HepG2 (cell line): Measurements from ENCODE around the gene DUSP22. TPM values are rescaled to one million over a fixed set of nuclear protein-coding genes. Genes with fewer than 3 reads are reported as not detected.

ENCODE experiments used
- GABPA ChIP-seq, 2 experiments: IDR thresholded peaks; 2 replicates each; pipeline ENCODE4 v1.6.1; 2011 to 2016; ENCODE audit warnings: low read depth in 2 of 2, low read length in 1 of 2, missing biosample characterization in 1 of 2, missing genetic modification characterization in 1 of 2
- GMEB2 ChIP-seq: IDR thresholded peaks from 2 replicates; pipeline ENCODE4 v1.6.1; 2016; ENCODE audit warnings: missing biosample characterization, missing genetic modification reagents, low read depth
- HNF4G ChIP-seq, 2 experiments: sonication (generic) in 1 of 2; formaldehyde crosslinking in 1 of 2; IDR thresholded peaks; 2 replicates each; pipeline versions ENCODE4 v1.4.0 to v1.6.1; 2011 to 2020; ENCODE audit warnings: borderline replicate concordance in 2 of 2, low read depth in 2 of 2, mild to moderate bottlenecking in 2 of 2, low read length in 1 of 2, missing genetic modification reagents in 1 of 2, moderate library complexity in 1 of 2
- HOXD1 ChIP-seq: sonication (generic); formaldehyde crosslinking; IDR thresholded peaks from 2 replicates; pipeline ENCODE4 v1.5.0; 2020; ENCODE audit warnings: missing genetic modification reagents
- IRX3 ChIP-seq: sonication (generic); formaldehyde crosslinking; IDR thresholded peaks from 2 replicates; pipeline ENCODE4 v1.8.1; 2023; ENCODE audit warnings: mild to moderate bottlenecking, low read depth, missing genetic modification reagents, borderline replicate concordance
- KLF9 ChIP-seq: IDR thresholded peaks from 2 replicates; pipeline ENCODE4 v1.6.1; 2016; ENCODE audit warnings: low read depth
- MAFF ChIP-seq: IDR thresholded peaks from 2 replicates; pipeline ENCODE4 v1.6.1; 2011; ENCODE audit warnings: low read depth, low read length, improper control_type of control experiment
- MEIS1 ChIP-seq: sonication (generic); formaldehyde crosslinking; IDR thresholded peaks from 2 replicates; pipeline ENCODE4 v1.9.0; 2021; ENCODE audit warnings: mild to moderate bottlenecking, missing genetic modification reagents, moderate library complexity, borderline replicate concordance
- MLLT10 ChIP-seq: sonication (generic); formaldehyde crosslinking; IDR thresholded peaks from 2 replicates; pipeline ENCODE4 v1.4.0; 2020; ENCODE audit warnings: missing genetic modification reagents
- U2AF2 ChIP-seq: fragments of 200-400 bp; formaldehyde crosslinking; IDR thresholded peaks from 2 replicates; pipeline ENCODE4 v1.6.1; 2017; ENCODE audit warnings: low read depth, mild to moderate bottlenecking, low read length
- YEATS4 ChIP-seq: sonication (generic); formaldehyde crosslinking; IDR thresholded peaks from 2 replicates; pipeline ENCODE4 v1.4.0; 2020; ENCODE audit warnings: missing genetic modification reagents, borderline replicate concordance
- ZC3H4 ChIP-seq: sonication (generic); formaldehyde crosslinking; IDR thresholded peaks from 2 replicates; pipeline ENCODE4 v1.4.0; 2020; ENCODE audit warnings: missing genetic modification reagents, borderline replicate concordance
- ZFP82 ChIP-seq: sonication (generic); formaldehyde crosslinking; IDR thresholded peaks from 2 replicates; pipeline ENCODE4 v1.5.1; 2020; ENCODE audit warnings: mild to moderate bottlenecking, missing genetic modification reagents, borderline replicate concordance
- ZNF124 ChIP-seq: sonication (generic); formaldehyde crosslinking; IDR thresholded peaks from 2 replicates; pipeline ENCODE4 v1.4.0; 2020; ENCODE audit warnings: missing genetic modification reagents
- ZNF143 ChIP-seq: sonication (generic); formaldehyde crosslinking; IDR thresholded peaks from 2 replicates; pipeline ENCODE4 v1.4.0; 2020; ENCODE audit warnings: missing genetic modification reagents
- ZNF207 ChIP-seq: fragments of 450-650 bp; IDR thresholded peaks from 2 replicates; pipeline ENCODE4 v1.6.1; 2016; ENCODE audit warnings: antibody characterized with exemption, borderline replicate concordance
- ZNF350 ChIP-seq: sonication (generic); formaldehyde crosslinking; IDR thresholded peaks from 2 replicates; pipeline ENCODE4 v1.4.0; 2020; ENCODE audit warnings: mild to moderate bottlenecking, low read depth, missing genetic modification reagents, borderline replicate concordance
- ZNF510 ChIP-seq: sonication (generic); formaldehyde crosslinking; IDR thresholded peaks from 2 replicates; pipeline ENCODE4 v1.4.0; 2020; ENCODE audit warnings: low read depth, mild to moderate bottlenecking, missing genetic modification reagents
- ZNF556 ChIP-seq: sonication (generic); formaldehyde crosslinking; IDR thresholded peaks from 2 replicates; pipeline ENCODE4 v1.4.0; 2020; ENCODE audit warnings: mild to moderate bottlenecking, missing genetic modification reagents, borderline replicate concordance
- ZNF674 ChIP-seq: sonication (generic); formaldehyde crosslinking; IDR thresholded peaks from 2 replicates; pipeline ENCODE4 v1.5.0; 2020; ENCODE audit warnings: low read depth, mild to moderate bottlenecking, missing genetic modification reagents
- ZNF792 ChIP-seq: IDR thresholded peaks from 2 replicates; pipeline ENCODE4 v1.6.1; 2016
- polyA plus RNA-seq, 8 experiments: library from polyadenylated mRNA; depleted of rRNA in 3 of 8; stranded (reverse) in 7 of 8; unstranded in 1 of 8; fragments of >200 nt; fragmentation: Illumina TruSeq in 4 of 8; extraction: Trizol in 4 of 8; gene quantifications; 2 replicates each; pipeline versions ENCODE4 v1.2.1 to v1.2.3, GENCODE V29; 2011 to 2016; ENCODE audit warnings: low read depth in 4 of 8, missing spikeins in 1 of 8, mixed read lengths in 1 of 8; ENCODE audit not compliant: insufficient read depth in 1 of 8
- total RNA-seq, 5 experiments: library from RNA; depleted of rRNA; stranded (reverse); fragments of >200 nt; fragmentation: Illumina TruSeq; extraction: Trizol; gene quantifications; 2 replicates each; pipeline ENCODE4 v1.2.3, GENCODE V29; 2016; ENCODE audit warnings: low read depth in 1 of 5
- TF ChIP-seq, protein P1 (sequence below): sonication (generic); formaldehyde crosslinking; IDR thresholded peaks from 2 replicates; pipeline ENCODE4 v1.8.0; 2022; ENCODE audit warnings: missing genetic modification reagents, low read depth, mild to moderate bottlenecking, borderline replicate concordance
- TF ChIP-seq, protein P2 (sequence below): sonication (generic); formaldehyde crosslinking; IDR thresholded peaks from 2 replicates; pipeline ENCODE4 v1.4.0; 2020; ENCODE audit warnings: missing genetic modification reagents
- TF ChIP-seq, protein P3 (sequence below): sonication (generic); formaldehyde crosslinking; conservative IDR thresholded peaks from 2 replicates; pipeline ENCODE4 v1.5.0; 2020; ENCODE audit warnings: missing genetic modification reagents

DUSP22 gene
- total and polyA plus RNA-seq, 2 of the 13 experiments (the other 11 are each of a cell fraction or from before 2014, with no cell fraction given), result 20.2 to 32.8 TPM

- TF ChIP-seq, protein P1, sequence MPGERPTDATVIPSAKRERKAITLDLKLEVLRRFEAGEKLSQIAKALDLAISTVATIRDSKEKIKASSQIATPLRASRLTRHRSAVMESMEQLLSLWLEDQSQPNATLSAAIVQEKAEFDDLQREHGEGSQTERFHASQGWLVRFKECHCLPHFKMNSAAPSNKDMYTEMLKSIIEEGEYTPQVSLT (CRISPR knock-in tag), result no peak
- TF ChIP-seq MLLT10 (CRISPR knock-in tag) (no peak), ZC3H4 (CRISPR knock-in tag) (no peak), ZNF143 (CRISPR knock-in tag) (no peak; the same call in 1 of the 2 replicates), ZNF792 (CRISPR knock-in tag) (no peak), HOXD1 (0 out of 2 replicates have a peak, but pooled peaks have one; percentile 29), ZNF124 (CRISPR knock-in tag) (peak; percentile 43; the same call in 1 of the 2 replicates), ZNF510 (CRISPR knock-in tag) (peak; percentile 90), GMEB2 (CRISPR knock-in tag) (no peak), ZNF350 (CRISPR knock-in tag) (peak; percentile 27; the same call in 1 of the 2 replicates), KLF9 (CRISPR knock-in tag) (no peak), ZNF207 (no peak), ZNF674 (CRISPR knock-in tag) (no peak), ZFP82 (peak; percentile 5; the same call in 1 of the 2 replicates), MEIS1 (CRISPR knock-in tag) (peak; percentile 16; the same call in 1 of the 2 replicates), ZNF556 (peak; percentile 7; the same call in 1 of the 2 replicates), YEATS4 (CRISPR knock-in tag) (peak; percentile 88; the same call in 1 of the 2 replicates), MAFF (no peak), U2AF2 (no peak), GABPA (IDR thresholded peaks at IDR 0.05; ENCODE audit: low read depth, low read length) (no peak), GABPA (CRISPR knock-in tag; IDR thresholded peaks at IDR 0.05; ENCODE audit: low read depth) (no peak), HNF4G (IDR thresholded peaks at IDR 0.05; ENCODE audit: borderline replicate concordance, low read depth, low read length) (no peak), HNF4G (CRISPR knock-in tag; IDR thresholded peaks at IDR 0.05; ENCODE audit: borderline replicate concordance, low read depth) (peak; percentile 62; the same call in 1 of the 2 replicates), IRX3 (CRISPR knock-in tag) (peak; percentile 15; the same call in 1 of the 2 replicates)
- TF ChIP-seq, protein P2, sequence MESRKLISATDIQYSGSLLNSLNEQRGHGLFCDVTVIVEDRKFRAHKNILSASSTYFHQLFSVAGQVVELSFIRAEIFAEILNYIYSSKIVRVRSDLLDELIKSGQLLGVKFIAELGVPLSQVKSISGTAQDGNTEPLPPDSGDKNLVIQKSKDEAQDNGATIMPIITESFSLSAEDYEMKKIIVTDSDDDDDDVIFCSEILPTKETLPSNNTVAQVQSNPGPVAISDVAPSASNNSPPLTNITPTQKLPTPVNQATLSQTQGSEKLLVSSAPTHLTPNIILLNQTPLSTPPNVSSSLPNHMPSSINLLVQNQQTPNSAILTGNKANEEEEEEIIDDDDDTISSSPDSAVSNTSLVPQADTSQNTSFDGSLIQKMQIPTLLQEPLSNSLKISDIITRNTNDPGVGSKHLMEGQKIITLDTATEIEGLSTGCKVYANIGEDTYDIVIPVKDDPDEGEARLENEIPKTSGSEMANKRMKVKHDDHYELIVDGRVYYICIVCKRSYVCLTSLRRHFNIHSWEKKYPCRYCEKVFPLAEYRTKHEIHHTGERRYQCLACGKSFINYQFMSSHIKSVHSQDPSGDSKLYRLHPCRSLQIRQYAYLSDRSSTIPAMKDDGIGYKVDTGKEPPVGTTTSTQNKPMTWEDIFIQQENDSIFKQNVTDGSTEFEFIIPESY (CRISPR knock-in tag), result no peak
- TF ChIP-seq, protein P3, sequence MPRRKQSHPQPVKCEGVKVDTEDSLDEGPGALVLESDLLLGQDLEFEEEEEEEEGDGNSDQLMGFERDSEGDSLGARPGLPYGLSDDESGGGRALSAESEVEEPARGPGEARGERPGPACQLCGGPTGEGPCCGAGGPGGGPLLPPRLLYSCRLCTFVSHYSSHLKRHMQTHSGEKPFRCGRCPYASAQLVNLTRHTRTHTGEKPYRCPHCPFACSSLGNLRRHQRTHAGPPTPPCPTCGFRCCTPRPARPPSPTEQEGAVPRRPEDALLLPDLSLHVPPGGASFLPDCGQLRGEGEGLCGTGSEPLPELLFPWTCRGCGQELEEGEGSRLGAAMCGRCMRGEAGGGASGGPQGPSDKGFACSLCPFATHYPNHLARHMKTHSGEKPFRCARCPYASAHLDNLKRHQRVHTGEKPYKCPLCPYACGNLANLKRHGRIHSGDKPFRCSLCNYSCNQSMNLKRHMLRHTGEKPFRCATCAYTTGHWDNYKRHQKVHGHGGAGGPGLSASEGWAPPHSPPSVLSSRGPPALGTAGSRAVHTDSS, result no peak
These were observed at the start of gene DUSP22 (continued) for GRCh38 chr6:291697-292505.
